Measurements from ENCODE around the gene BRD7.
A peak's percentile ranks its signal among the peaks of the same experiment; 100 is the strongest.
"Not testable (repeated sequence)": the region's sequence is repeated elsewhere in the genome, so short reads cannot be mapped to it uniquely, and the experiment has no call there.

The BRD7 gene

DNA sequence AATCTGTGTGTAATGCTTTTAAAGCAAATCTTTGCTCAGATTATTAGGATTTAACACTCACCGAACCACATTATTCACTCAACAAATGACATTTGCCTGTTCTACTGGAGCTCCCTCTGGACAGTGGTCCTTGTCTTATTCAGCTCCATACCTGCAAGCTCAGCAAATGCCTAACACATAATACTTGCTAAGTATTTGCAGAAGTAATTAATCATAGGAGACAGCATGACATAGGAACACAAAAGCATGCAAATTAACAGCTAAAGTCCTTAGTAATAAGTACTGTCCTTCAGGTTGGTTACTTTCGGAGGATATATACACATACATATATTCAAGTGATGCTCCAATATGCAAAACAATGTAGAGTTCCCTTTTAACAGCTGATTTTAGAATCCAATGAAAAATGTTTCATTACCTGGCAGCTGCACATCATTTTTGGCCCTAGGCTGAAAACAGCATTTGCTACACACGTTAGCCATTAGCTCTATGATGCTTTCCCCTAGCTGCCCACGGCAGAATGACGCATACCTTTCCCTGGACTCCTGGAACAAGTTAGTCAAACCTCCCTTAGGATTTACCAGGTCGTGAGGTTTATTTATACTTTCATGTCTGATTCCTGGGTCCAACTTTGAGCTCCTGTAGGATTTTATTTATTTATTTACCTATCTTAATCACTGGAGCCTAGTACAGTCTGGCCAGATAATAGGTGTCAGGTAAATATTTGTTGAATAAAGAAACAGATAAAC, 8.6 kb downstream of the BRD7 start:
- DNase-seq (ENCODE audit: extremely low read depth in 1 of 2, low read depth in 1 of 2): no peak

DNA sequence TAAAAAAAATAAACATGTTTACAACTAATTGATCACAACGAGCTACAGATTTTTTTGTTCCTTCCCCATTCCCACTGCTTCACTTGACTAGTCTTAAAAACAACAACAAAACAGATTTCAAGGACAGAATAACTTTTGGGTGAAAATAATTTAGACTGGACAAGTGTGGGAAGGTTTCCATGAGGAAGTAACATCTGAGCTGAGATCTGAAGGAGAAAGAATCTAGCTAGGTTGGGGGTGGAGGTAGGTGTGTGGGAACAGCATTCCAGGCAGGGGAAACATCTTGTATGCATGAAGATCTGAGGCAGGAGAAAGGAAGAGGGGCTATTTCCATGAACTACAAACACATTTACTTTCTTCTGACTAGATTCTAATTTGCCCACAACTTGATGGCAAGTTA, 9.2 kb downstream of the BRD7 start:
- no peak for DNase-seq (ENCODE audit: extremely low read depth in 1 of 2, low read depth in 1 of 2)

DNA sequence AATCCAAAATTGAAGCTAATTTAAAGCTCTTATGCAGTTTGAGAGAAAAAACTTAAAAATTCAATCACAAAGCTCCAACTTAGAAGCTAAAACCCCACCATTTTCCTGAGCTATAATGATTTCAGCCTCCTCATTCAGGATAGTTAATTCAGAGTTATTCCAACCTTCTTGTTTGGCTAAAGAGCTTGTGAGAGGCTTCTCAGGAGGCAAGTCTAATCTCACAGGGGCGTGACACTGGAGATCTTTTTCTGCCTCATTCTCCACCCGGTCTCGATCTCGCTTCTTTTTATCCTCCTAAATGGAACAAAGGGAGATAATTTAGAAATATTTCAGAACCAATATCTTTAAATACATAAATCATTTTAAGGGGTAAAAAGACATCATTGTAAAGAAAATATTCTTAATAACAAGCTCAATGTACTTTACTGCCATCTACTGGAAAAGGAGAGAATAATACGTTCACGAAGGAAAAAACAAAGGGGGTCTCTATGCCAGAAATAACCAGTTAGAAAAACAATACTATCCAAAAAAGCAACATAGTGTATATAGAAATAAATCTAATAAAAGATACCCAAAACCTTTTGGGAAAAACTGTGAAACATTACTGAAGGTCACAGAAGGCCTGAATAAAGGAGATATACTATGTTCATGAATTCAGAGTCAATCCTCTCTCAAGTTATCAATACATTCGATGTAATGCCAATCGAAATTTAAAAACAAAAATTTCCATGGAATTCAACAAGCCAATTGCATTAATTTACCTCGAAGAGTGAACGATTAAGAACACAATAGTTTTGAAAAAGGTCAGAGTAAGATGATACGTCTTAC, 13.9 kb downstream of the BRD7 start:
- no peak for DNase-seq (ENCODE audit: extremely low read depth in 1 of 2, low read depth in 1 of 2)

DNA sequence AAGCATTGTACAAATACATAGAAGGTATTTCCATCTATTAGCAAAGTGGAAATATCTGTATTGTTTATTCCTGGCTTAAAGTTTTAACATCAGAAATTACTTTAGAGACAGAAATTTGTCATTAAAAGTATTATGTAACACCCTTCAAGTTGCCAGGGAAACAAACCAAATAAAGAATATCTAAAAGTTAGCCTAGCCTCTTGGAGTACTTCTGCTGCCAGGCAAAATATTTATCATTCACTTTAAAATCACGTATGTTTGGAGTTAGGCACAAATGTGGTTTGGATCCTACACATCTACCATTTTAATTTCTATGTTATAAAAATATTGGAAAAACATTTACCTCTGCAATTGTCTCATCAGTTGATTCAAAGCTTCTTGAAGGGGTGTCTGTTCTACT, 14.7 kb downstream of the BRD7 start:
- DNase-seq (ENCODE audit: extremely low read depth in 1 of 2, low read depth in 1 of 2): no peak

GRCh38 chr16:50351952-50352351, 16.8 kb downstream of the BRD7 start:
- no peak for DNase-seq (ENCODE audit: extremely low read depth in 1 of 2, low read depth in 1 of 2)

GRCh38 chr16:50351116-50351515, 17.7 kb downstream of the BRD7 start:
- no peak for DNase-seq (ENCODE audit: extremely low read depth in 1 of 2, low read depth in 1 of 2)

DNA sequence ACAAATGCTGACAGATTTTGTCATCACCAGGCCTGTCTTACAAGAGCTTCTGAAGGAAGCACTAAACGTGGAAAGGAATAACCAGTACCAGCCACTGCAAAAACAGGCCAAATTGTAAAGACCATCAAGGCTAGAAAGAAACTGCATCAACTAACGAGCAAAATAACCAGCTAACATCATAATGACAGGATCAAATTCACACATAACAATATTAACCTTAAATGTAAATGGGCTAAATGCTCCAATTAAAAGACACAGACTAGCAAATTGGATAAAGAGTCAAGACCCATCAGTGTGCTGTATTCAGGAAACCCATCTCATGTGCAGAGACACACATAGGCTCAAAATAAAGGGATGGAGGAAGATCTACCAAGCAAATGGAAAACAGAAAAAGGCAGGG, 23.6 kb downstream of the BRD7 start:
- not testable (repeated sequence) for DNase-seq (ENCODE audit: extremely low read depth in 1 of 2, low read depth in 1 of 2)

DNA sequence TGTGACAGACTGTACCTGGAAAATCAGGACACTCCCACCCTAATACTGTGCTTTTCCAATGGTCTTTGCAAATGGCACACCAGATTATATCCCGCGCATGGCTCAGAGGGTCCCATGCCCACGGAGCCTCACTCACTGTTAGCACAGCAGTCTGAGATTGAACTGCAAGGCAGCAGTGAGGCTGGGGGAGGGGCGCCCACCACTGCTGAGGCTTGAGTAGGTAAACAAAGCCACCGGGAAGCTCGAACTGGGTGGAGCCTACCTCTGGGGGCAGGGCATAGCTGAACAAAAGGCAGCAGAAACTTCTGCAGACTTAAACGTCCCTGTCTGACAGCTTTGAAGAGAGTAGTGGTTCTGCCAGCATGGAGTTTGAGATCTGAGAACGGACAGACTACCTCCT, 25.2 kb downstream of the BRD7 start:
- not testable (repeated sequence) for DNase-seq (ENCODE audit: extremely low read depth in 1 of 2, low read depth in 1 of 2)

DNA sequence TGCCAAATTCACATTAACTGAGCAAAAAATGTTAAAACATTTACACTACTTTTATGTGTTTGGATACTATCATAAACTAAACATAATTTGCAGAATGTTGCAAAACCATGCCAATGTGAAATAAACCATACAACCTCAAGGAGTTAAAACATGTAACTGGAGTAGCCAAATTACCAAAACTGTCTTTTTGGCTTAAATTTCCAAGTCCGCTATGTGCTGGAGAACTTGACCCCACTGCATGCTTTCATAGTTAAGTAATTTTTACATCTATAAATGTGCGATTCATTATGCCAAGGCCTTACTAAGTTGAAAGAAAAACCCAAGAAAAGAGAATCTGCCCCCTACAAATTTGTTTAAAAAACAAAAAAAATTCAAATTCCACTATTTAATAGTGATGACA, 28.2 kb downstream of the BRD7 start:
- no peak for DNase-seq (ENCODE audit: extremely low read depth in 1 of 2, low read depth in 1 of 2)

DNA sequence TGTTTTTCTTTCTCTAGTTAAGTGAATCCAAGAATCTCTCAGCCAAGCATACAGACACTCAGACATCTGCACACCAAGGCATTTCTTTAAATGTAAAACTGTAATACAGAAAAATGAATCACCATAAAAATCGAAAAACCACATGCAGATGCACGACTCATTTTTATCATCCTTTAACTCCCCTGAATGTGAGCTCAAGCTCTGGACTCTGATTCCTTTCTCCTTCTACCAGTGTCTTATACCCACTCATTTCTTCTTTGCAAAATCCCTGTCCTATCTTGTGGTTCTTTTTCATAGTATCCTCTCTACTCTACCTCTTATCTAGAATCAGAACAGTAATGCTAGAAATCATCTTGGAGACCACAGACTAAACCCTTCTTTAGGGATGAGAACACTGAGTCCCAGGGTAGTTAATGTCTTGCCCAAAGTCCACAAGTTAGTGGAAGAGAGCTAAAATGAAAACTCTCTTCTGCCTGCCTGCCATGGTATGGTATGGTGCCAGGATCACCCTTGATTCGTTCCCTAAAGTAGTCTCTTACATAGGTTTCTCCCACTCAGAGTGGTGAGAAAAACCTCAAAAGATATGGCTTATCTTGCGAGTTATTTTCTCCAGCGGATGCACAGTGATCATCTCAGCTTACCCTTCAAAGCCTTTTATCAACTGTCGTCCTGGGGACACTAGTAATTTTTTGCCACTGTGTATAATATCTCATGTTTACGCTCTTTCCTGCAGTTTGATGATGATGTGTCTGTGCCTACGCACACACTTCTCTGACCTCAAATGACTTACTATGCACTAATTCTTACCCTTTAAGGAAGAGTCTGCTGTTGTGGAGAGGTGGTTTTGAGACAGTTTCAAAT, 30.2 kb downstream of the BRD7 start:
- peak in 1 of 2 donors; percentile 5 for DNase-seq (ENCODE audit: extremely low read depth in 1 of 2, low read depth in 1 of 2)

- no peak for DNase-seq (ENCODE audit: extremely low read depth in 1 of 2, low read depth in 1 of 2)
Observed at GRCh38 chr16:50336884-50337283, 31.9 kb downstream of the BRD7 start.

- no peak for DNase-seq (ENCODE audit: extremely low read depth in 1 of 2, low read depth in 1 of 2)
Observed at GRCh38 chr16:50335196-50335958, 33.4 kb downstream of the BRD7 start.

GRCh38 chr16:50334106-50334975, 34.4 kb downstream of the BRD7 start:
- DNase-seq (ENCODE audit: extremely low read depth in 1 of 2, low read depth in 1 of 2): no peak

GRCh38 chr16:50332599-50332998, 36.2 kb downstream of the BRD7 start:
- no peak for DNase-seq (ENCODE audit: extremely low read depth in 1 of 2, low read depth in 1 of 2)

DNA sequence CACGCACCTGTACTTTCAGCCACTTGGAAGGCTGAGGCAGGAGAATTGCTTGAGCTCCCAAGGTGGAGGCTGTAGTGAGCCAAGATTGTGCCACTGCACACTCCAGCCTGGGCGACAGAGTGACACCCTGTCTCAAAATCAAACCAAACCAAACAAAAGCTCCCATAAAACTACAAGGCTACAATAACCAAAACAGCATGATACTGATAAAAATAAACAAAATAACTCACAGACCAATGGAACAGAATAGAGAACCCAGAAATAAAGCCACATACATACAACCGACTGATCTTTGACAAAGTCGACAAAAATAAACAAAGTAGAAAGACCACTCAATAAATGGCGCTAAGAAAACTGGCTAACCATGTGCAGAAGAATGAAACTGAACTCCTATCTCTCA, 37.2 kb downstream of the BRD7 start:
- no peak for DNase-seq (ENCODE audit: extremely low read depth in 1 of 2, low read depth in 1 of 2)

DNA sequence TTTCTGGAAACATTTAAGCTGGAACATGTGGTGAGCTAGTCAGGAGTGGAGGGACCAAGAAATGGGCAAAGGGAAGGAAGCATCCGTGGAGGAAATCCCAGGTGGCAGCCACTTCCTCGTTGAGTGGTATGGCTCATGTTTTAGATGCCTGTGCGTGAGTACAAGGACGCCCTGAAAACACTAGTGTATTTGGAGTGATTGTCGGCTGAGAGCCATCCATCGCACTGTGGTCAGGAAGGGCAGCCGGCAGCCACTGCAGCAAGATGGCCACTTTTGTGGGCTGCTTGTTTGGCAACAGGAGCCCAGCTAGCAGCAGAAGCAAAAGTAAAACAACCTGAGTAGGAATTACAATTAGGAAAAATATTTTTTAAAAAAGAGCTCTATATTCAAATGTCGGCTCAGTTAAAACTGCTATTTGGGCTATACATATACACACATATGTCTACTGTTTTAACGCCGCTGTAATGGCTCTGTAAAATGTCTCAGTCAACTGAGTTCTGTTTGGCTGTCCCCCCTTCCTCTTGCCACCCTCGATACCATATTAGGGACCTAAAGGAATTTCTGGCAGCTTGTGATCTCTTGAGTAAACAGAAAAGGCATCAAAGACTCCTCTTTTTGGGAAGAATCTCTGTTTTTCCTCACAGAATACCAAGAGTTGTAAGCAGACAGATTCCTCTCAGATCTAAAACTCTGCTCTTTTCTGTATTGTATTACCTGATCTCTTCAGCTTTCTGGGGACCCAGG, 39.2 kb downstream of the BRD7 start:
- no peak for DNase-seq (ENCODE audit: extremely low read depth in 1 of 2, low read depth in 1 of 2)

- peak in 1 of 2 donors; percentile 56 for DNase-seq (ENCODE audit: extremely low read depth in 1 of 2, low read depth in 1 of 2)
Observed at GRCh38 chr16:50326835-50327465, 41.8 kb downstream of the BRD7 start.

DNA sequence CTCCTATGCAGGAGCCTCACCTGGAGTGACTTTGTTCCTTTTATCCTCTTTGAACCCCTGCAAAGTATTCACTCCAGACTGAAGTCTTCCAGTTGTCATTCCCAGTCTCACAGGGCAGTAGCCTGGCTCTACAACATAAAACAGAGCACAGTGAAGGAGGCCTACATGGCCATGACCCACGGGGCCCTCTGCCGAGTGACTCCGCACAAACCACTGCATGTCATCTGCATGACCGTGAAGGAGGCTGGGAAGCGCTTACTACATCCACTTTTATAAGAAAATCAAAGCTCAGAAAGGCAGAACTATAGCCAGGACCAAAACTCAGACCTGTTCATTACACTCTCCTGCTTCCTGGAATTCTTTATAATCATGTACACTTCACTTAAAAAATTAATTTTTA, 42.5 kb downstream of the BRD7 start:
- no peak for DNase-seq (ENCODE audit: extremely low read depth in 1 of 2, low read depth in 1 of 2)
